ENCODE data around the gene FRMD3.

FRMD3 gene

DNA sequence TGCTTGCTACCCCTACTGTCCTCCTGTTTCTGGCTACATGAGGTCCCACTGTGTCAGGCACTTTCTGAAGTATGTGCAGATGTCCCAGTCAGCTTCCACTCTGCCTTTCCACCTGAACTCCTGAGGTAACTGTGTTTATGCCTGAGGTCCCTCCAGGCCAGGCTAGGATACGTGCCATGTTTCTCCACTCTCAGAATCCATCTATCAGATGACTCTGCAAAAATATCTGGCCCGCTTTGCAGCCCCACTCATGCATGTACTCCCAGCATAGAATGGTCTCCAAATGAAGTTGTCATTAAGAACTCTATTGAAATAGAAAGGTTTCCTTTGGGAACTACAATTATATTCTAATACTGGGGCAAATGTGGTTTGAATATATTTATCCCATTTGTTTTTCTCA lies 243.4 kb downstream of the FRMD3 start:
- H3K27ac ChIP-seq (ENCODE audit: low read depth, low read length): no peak overlapping the region
- peaks cover 0 to 3% (median 0%) of the 10 kb centered on the region in 5 donors for H3K27me3 ChIP-seq (ENCODE audit: control insufficient read depth in 5 of 5, insufficient read depth in 4 of 5, low read length in 5 of 5)
- peaks cover 0 to 24% (median 8%) of the 10 kb centered on the region in 5 donors for H3K36me3 ChIP-seq (ENCODE audit: control insufficient read depth in 5 of 5, insufficient read depth in 5 of 5, low read length in 5 of 5)
- no peaks in the 10 kb centered on the region for H3K9me3 ChIP-seq (ENCODE audit: control insufficient read depth in 5 of 5, low read length in 5 of 5)
- peaks cover 0 to 5% (median 0%) of the 10 kb centered on the region in 5 donors for H3K4me1 ChIP-seq (ENCODE audit: control insufficient read depth in 5 of 5, insufficient read depth in 5 of 5, low read length in 5 of 5)
- H3K4me3 ChIP-seq (ENCODE audit: low read depth in 1 of 5, low read length in 5 of 5): no peak overlapping the region
- H3K9ac ChIP-seq (ENCODE audit: low read length in 5 of 5): no peak overlapping the region

DNA sequence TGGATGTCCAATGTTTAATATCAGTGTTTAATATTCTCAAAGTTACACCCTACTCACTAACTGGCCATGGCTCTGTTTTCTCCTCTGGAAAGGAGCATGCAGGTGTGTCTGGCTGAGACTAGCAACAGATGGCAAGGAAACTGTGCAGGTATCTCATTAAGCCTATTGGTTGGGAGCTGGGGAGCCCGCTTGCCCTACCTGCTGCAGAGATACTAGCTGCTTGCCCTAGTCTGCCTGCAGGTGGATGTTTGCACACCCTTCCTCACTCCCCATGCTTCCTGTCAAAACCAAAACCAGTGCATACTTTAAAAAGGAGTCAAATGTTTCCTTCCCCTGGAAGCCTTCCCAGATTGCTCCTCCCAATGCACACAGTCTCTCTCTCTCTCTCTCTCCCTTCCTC lies 247.0 kb downstream of the FRMD3 start:
- no peaks in the 10 kb centered on the region for H3K9me3 ChIP-seq (ENCODE audit: control insufficient read depth in 5 of 5, low read length in 5 of 5)
- H3K4me1 ChIP-seq (ENCODE audit: control insufficient read depth in 5 of 5, insufficient read depth in 5 of 5, low read length in 5 of 5): no peaks in the 10 kb centered on the region
- no peak overlapping the region for H3K27ac ChIP-seq (ENCODE audit: low read depth, low read length)
- H3K36me3 ChIP-seq (ENCODE audit: control insufficient read depth in 5 of 5, insufficient read depth in 5 of 5, low read length in 5 of 5): peaks cover 0 to 11% (median 0%) of the 10 kb centered on the region in 5 donors
- no peak overlapping the region for H3K4me3 ChIP-seq (ENCODE audit: low read depth in 1 of 5, low read length in 5 of 5)
- no peak overlapping the region for H3K9ac ChIP-seq (ENCODE audit: low read length in 5 of 5)
- peaks cover 0 to 3% (median 0%) of the 10 kb centered on the region in 5 donors for H3K27me3 ChIP-seq (ENCODE audit: control insufficient read depth in 5 of 5, insufficient read depth in 4 of 5, low read length in 5 of 5)

DNA sequence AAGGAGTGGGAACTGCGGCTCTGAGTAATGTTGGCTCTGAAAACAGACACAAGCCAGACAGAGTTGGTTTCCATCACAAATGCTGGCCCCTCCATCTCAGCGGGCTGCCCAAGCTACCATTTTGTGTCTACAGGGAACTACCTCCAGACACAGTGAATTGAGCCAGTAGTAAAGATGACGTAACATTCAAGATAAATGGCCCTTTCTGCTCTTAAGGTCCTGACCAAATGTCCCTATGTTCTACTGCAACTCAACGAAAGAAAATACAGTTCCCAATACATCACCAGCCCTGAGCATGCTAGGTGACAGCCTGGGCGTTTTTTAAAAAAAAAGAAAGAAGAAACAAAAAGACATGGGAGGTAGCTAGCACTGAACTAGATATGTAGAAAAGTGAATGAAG lies 247.5 kb downstream of the FRMD3 start:
- H3K4me3 ChIP-seq (ENCODE audit: low read depth in 1 of 5, low read length in 5 of 5): no peak overlapping the region
- H3K27ac ChIP-seq (ENCODE audit: low read depth, low read length): no peak overlapping the region
- H3K9me3 ChIP-seq (ENCODE audit: control insufficient read depth in 5 of 5, low read length in 5 of 5): no peaks in the 10 kb centered on the region
- peaks cover 0 to 3% (median 0%) of the 10 kb centered on the region in 5 donors for H3K27me3 ChIP-seq (ENCODE audit: control insufficient read depth in 5 of 5, insufficient read depth in 4 of 5, low read length in 5 of 5)
- no peak overlapping the region for H3K9ac ChIP-seq (ENCODE audit: low read length in 5 of 5)
- peaks cover 0 to 8% (median 0%) of the 10 kb centered on the region in 5 donors for H3K36me3 ChIP-seq (ENCODE audit: control insufficient read depth in 5 of 5, insufficient read depth in 5 of 5, low read length in 5 of 5)
- H3K4me1 ChIP-seq (ENCODE audit: control insufficient read depth in 5 of 5, insufficient read depth in 5 of 5, low read length in 5 of 5): no peaks in the 10 kb centered on the region

DNA sequence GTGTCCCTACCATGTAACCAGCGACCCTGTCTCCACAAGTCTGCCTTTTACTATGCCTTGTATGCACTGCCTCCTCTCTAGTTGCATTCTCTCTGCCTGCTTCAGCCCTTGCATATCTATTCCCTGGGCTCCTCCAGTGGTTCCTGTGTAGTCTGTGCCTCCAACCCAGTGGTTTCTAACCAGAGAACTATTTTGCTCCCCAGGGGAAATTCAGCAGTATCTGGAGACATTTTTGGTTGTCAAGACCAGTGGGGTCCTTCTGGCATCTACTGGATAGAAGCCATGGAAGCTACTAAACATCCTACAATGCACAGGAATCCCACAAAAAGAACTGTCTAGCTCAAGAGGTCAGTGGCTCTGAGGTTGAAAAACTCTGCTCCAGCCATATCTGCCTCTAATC lies 251.2 kb downstream of the FRMD3 start:
- Histone ChIP-seq H3K27ac (ENCODE audit: low read depth, low read length) (no peak overlapping the region), H3K9me3 (ENCODE audit: control insufficient read depth in 5 of 5, low read length in 5 of 5) (no peaks in the 10 kb centered on the region), H3K9ac (ENCODE audit: low read length in 5 of 5) (no peak overlapping the region), H3K27me3 (ENCODE audit: control insufficient read depth in 5 of 5, insufficient read depth in 4 of 5, low read length in 5 of 5) (no peaks in the 10 kb centered on the region), H3K36me3 (ENCODE audit: control insufficient read depth in 5 of 5, insufficient read depth in 5 of 5, low read length in 5 of 5) (peaks cover 0 to 4% (median 0%) of the 10 kb centered on the region in 5 donors), H3K4me1 (ENCODE audit: control insufficient read depth in 5 of 5, insufficient read depth in 5 of 5, low read length in 5 of 5) (peaks cover 0 to 5% (median under 1%) of the 10 kb centered on the region in 5 donors), H3K4me3 (ENCODE audit: low read depth in 1 of 5, low read length in 5 of 5) (no peak overlapping the region)

DNA sequence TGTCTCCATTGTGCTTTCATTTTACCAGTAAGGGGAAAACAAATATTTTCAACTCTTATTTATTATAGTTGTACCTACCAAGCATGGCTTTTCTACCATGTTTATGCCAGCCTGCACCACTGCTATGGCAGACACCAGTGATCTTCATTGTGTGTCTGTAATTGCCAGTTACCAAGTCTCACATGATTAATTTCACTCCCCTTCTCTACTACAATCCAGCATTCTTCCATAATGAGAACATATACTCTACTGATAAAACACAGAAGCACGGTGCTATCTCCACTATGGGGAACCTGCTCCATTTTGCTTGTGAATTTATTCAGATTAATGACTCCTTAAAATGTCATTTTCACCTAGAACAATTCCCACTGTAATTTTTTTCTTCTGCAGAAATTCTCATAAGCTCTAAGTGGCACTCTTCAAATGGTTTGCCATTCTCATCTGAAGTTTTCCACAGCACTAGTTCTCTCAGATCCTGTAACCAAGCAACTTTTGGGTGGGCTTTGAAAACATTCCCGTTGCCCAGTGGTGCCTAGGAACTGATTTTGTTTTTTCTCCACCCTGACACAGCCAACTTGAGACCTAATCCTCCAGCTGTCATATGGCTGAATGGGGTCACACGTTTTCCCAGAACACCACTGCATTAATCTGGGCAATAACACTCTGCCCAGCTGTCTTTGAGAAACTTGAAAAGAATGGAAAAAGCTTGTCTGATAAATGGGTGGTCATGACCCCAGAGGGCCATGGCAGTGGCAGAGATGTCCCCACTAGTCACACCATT lies 252.6 kb downstream of the FRMD3 start:
- H3K27ac ChIP-seq (ENCODE audit: low read depth, low read length): no peak overlapping the region

DNA sequence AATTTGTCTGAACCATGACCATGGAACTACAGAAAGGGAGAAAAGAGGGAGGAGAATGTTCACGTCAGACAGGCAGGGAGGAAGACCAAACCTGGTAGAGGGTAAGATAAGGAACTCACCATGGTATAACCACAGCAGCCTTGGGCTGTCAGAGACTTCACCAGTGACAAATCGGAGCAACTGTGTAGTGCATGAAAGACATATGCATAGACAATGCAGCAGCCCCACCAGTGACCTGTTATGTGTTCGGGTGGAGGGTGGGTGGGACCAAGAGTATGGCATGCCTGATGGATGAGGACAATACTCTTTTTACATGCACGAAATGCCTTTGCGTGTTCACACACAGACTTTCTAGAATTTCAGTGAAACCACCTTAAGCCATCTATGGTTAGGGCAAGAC lies 253.5 kb downstream of the FRMD3 start:
- no peak overlapping the region for H3K4me3 ChIP-seq (ENCODE audit: low read depth in 1 of 5, low read length in 5 of 5)
- H3K9ac ChIP-seq (ENCODE audit: low read length in 5 of 5): no peak overlapping the region
- H3K27ac ChIP-seq (ENCODE audit: low read depth, low read length): no peak overlapping the region
- H3K27me3 ChIP-seq (ENCODE audit: control insufficient read depth in 5 of 5, insufficient read depth in 4 of 5, low read length in 5 of 5): no peaks in the 10 kb centered on the region
- no peaks in the 10 kb centered on the region for H3K9me3 ChIP-seq (ENCODE audit: control insufficient read depth in 5 of 5, low read length in 5 of 5)
- peaks cover 0 to 21% (median 13%) of the 10 kb centered on the region in 5 donors for H3K4me1 ChIP-seq (ENCODE audit: control insufficient read depth in 5 of 5, insufficient read depth in 5 of 5, low read length in 5 of 5)
- peaks cover 0 to 2% (median 0%) of the 10 kb centered on the region in 5 donors for H3K36me3 ChIP-seq (ENCODE audit: control insufficient read depth in 5 of 5, insufficient read depth in 5 of 5, low read length in 5 of 5)

More for the DNA sequence above, 252.6 kb downstream of the FRMD3 start:
- Histone ChIP-seq H3K4me3 (ENCODE audit: low read depth in 1 of 5, low read length in 5 of 5) (no peak overlapping the region), H3K36me3 (ENCODE audit: control insufficient read depth in 5 of 5, insufficient read depth in 5 of 5, low read length in 5 of 5) (peaks cover 0 to 4% (median 0%) of the 10 kb centered on the region in 5 donors), H3K9me3 (ENCODE audit: control insufficient read depth in 5 of 5, low read length in 5 of 5) (no peaks in the 10 kb centered on the region), H3K9ac (ENCODE audit: low read length in 5 of 5) (no peak overlapping the region), H3K27me3 (ENCODE audit: control insufficient read depth in 5 of 5, insufficient read depth in 4 of 5, low read length in 5 of 5) (no peaks in the 10 kb centered on the region), H3K4me1 (ENCODE audit: control insufficient read depth in 5 of 5, insufficient read depth in 5 of 5, low read length in 5 of 5) (peaks cover 0 to 19% (median 13%) of the 10 kb centered on the region in 5 donors)

DNA sequence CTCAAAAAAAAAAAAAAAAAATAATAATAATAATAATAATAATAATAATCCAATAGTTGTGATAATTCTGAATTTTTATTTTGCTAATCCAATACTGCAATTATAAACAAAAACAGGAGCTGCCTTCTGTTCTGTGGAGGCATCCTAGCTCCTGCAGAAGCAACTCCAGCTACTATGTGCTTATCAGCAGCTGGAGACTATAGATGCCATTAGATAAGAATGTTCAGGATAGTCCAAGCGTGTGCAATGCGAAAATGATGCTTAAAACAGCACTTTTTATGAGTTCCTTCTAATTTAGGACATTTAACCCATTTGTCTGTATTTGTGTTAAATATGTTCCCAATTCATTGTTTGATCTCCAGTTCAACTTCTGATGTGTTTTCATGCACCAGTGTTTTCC lies 254.7 kb downstream of the FRMD3 start:
- H3K4me3 ChIP-seq (ENCODE audit: low read depth in 1 of 5, low read length in 5 of 5): no peak overlapping the region
- no peak overlapping the region for H3K9ac ChIP-seq (ENCODE audit: low read length in 5 of 5)
- peaks cover 0 to 2% (median 0%) of the 10 kb centered on the region in 5 donors for H3K9me3 ChIP-seq (ENCODE audit: control insufficient read depth in 5 of 5, low read length in 5 of 5)
- H3K4me1 ChIP-seq (ENCODE audit: control insufficient read depth in 5 of 5, insufficient read depth in 5 of 5, low read length in 5 of 5): peaks cover 0 to 21% (median 13%) of the 10 kb centered on the region in 5 donors
- H3K27me3 ChIP-seq (ENCODE audit: control insufficient read depth in 5 of 5, insufficient read depth in 4 of 5, low read length in 5 of 5): no peaks in the 10 kb centered on the region
- no peak overlapping the region for H3K27ac ChIP-seq (ENCODE audit: low read depth, low read length)
- H3K36me3 ChIP-seq (ENCODE audit: control insufficient read depth in 5 of 5, insufficient read depth in 5 of 5, low read length in 5 of 5): no peaks in the 10 kb centered on the region

DNA sequence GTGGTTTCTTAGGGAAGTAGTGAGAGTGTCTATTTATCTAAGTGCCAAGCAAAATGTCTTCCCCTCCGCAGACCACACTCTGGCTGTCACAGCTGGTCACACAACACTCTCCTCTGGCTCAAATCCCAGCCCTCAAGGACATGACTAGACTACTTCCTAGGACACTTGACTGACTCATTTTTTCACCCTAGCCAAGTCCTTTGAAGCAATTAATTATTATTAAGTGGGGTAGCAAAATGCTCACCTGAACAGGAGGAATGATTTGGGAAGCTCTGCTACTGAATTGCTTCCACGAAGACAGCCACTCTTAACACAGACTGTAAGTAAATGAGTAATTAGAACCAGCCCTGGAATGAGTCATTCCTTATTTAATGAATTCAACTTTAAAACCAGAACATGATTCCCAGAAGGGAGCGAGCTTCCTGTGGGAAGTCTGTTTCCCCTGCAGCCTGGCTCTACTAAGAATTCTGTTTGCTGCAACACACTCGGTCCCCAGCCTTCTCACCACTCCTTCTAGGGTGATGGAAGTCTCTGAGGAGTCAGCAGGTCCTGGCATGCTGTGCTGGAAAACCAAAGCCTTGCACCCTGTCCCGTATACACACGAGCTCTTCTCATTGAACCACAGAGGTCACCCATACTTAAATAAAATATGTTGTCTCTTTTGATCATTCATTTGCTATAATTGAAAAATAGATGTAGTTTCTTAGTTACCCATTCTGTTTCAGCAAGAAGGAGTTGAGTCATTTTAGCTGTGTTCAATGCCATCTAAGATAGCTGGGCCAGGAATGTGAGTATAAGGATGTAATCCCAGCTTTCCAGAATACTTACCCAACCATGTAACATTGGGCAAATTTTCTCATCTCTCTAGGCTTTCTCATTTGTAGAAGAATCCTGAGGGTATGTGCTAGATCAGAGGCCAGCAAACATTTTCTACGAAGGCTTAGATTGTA lies 256.6 kb downstream of the FRMD3 start:
- Histone ChIP-seq H3K9me3 (ENCODE audit: control insufficient read depth in 5 of 5, low read length in 5 of 5) (peaks cover 0 to 2% (median 0%) of the 10 kb centered on the region in 5 donors), H3K36me3 (ENCODE audit: control insufficient read depth in 5 of 5, insufficient read depth in 5 of 5, low read length in 5 of 5) (no peaks in the 10 kb centered on the region), H3K4me3 (ENCODE audit: low read depth in 1 of 5, low read length in 5 of 5) (no peak overlapping the region), H3K27ac (ENCODE audit: low read depth, low read length) (no peak overlapping the region), H3K4me1 (ENCODE audit: control insufficient read depth in 5 of 5, insufficient read depth in 5 of 5, low read length in 5 of 5) (peaks cover 0 to 21% (median 13%) of the 10 kb centered on the region in 5 donors), H3K9ac (ENCODE audit: low read length in 5 of 5) (no peak overlapping the region), H3K27me3 (ENCODE audit: control insufficient read depth in 5 of 5, insufficient read depth in 4 of 5, low read length in 5 of 5) (no peaks in the 10 kb centered on the region)

DNA sequence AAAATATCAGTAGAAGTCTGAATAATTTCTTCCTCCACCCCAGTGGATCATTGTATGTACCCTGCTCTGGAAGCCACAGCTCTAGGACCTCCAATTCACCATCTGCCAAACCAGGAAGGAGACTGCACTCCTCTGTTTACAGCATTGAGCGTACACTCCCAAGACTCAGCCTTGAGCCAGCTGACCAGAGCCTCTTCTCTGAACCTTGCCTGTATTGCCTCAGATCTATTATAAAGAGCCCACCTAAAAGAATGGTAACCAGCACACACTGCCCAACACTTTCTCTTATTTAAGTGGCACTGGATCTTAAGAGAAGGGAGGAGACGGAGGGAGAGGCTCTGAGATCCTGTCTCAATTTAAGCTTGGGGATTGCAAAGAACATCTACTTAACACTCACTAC lies 257.4 kb downstream of the FRMD3 start:
- H3K27me3 ChIP-seq (ENCODE audit: control insufficient read depth in 5 of 5, insufficient read depth in 4 of 5, low read length in 5 of 5): no peaks in the 10 kb centered on the region
- H3K4me1 ChIP-seq (ENCODE audit: control insufficient read depth in 5 of 5, insufficient read depth in 5 of 5, low read length in 5 of 5): peaks cover 0 to 21% (median 13%) of the 10 kb centered on the region in 5 donors
- no peaks in the 10 kb centered on the region for H3K36me3 ChIP-seq (ENCODE audit: control insufficient read depth in 5 of 5, insufficient read depth in 5 of 5, low read length in 5 of 5)
- no peak overlapping the region for H3K27ac ChIP-seq (ENCODE audit: low read depth, low read length)
- no peak overlapping the region for H3K9ac ChIP-seq (ENCODE audit: low read length in 5 of 5)
- peaks cover 0 to 2% (median 0%) of the 10 kb centered on the region in 5 donors for H3K9me3 ChIP-seq (ENCODE audit: control insufficient read depth in 5 of 5, low read length in 5 of 5)
- H3K4me3 ChIP-seq (ENCODE audit: low read depth in 1 of 5, low read length in 5 of 5): no peak overlapping the region

DNA sequence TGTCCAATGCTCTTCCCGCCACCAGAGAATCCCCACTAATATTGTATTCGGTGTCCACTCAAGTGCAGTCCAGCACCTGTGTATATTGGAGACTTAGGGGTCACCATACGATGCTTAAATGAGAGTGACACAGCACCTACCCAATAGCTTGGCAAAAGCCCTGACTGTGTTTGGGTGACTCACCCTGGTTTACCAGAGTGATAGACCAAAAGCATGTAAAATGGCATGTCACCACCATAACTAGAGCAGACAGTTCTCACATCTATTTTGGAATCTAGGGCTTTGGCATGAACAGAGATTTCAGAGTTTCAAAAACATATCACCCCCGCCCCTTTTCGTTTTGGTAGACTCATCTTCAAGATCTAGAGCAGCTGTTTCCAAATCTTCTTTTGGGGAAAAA lies 257.9 kb downstream of the FRMD3 start:
- H3K9ac ChIP-seq (ENCODE audit: low read length in 5 of 5): no peak overlapping the region
- H3K9me3 ChIP-seq (ENCODE audit: control insufficient read depth in 5 of 5, low read length in 5 of 5): peaks cover 0 to 2% (median 0%) of the 10 kb centered on the region in 5 donors
- H3K27ac ChIP-seq (ENCODE audit: low read depth, low read length): no peak overlapping the region
- peaks cover 0 to 21% (median 13%) of the 10 kb centered on the region in 5 donors for H3K4me1 ChIP-seq (ENCODE audit: control insufficient read depth in 5 of 5, insufficient read depth in 5 of 5, low read length in 5 of 5)
- H3K27me3 ChIP-seq (ENCODE audit: control insufficient read depth in 5 of 5, insufficient read depth in 4 of 5, low read length in 5 of 5): no peaks in the 10 kb centered on the region
- H3K36me3 ChIP-seq (ENCODE audit: control insufficient read depth in 5 of 5, insufficient read depth in 5 of 5, low read length in 5 of 5): no peaks in the 10 kb centered on the region
- no peak overlapping the region for H3K4me3 ChIP-seq (ENCODE audit: low read depth in 1 of 5, low read length in 5 of 5)

All from subcutaneous abdominal adipose tissue (tissue), 5 donors.